Measurements from ENCODE around the gene SMG6. TPM values are rescaled to one million over a fixed set of nuclear protein-coding genes. Genes with fewer than 3 reads are reported as not detected.
A peak's percentile ranks its signal among the peaks of the same experiment; 100 is the strongest.

The SMG6 gene
- total RNA-seq, 1 donor from 2014 or later = 39.7 TPM

GRCh38 chr17:2011411-2012371, 291.9 kb downstream of the SMG6 start:
- no peak overlapping the region for H3K27ac ChIP-seq (ENCODE audit: low read depth, low read length)
- no peaks in the 10 kb centered on the region for H3K36me3 ChIP-seq (ENCODE audit: insufficient read depth, low read length)
- H3K9me3 ChIP-seq (ENCODE audit: insufficient read depth, low read depth, low read length) = no peaks in the 10 kb centered on the region
- no peaks in the 10 kb centered on the region for H3K79me2 ChIP-seq (ENCODE audit: insufficient read depth, low read length)
- Mint-ChIP-seq H3K4me1 (ENCODE audit: low read depth, unreplicated experiment) (peaks cover 9% of the 10 kb centered on the region), H3K9me3 (ENCODE audit: unreplicated experiment) (peaks cover 8% of the 10 kb centered on the region), H3K36me3 (ENCODE audit: low read depth, unreplicated experiment) (peaks cover 2% of the 10 kb centered on the region), H3K27me3 (ENCODE audit: low read depth, unreplicated experiment) (peaks cover 25% of the 10 kb centered on the region), H3K4me3 (ENCODE audit: unreplicated experiment) (no peak overlapping the region), H3K27ac (ENCODE audit: unreplicated experiment) (no peak overlapping the region)
- peak overlapping the region; percentile 64 for H2AFZ ChIP-seq (ENCODE audit: low read depth, low read length)
- H3K4me3 ChIP-seq (ENCODE audit: insufficient read depth, low read depth, low read length) = peak overlapping the region; percentile 28
- FAIRE-seq = no peak
- peaks cover 11% of the 10 kb centered on the region for H3K4me1 ChIP-seq (ENCODE audit: insufficient read depth, low read length)
- TF ChIP-seq, protein P1, sequence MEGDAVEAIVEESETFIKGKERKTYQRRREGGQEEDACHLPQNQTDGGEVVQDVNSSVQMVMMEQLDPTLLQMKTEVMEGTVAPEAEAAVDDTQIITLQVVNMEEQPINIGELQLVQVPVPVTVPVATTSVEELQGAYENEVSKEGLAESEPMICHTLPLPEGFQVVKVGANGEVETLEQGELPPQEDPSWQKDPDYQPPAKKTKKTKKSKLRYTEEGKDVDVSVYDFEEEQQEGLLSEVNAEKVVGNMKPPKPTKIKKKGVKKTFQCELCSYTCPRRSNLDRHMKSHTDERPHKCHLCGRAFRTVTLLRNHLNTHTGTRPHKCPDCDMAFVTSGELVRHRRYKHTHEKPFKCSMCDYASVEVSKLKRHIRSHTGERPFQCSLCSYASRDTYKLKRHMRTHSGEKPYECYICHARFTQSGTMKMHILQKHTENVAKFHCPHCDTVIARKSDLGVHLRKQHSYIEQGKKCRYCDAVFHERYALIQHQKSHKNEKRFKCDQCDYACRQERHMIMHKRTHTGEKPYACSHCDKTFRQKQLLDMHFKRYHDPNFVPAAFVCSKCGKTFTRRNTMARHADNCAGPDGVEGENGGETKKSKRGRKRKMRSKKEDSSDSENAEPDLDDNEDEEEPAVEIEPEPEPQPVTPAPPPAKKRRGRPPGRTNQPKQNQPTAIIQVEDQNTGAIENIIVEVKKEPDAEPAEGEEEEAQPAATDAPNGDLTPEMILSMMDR (IDR thresholded peaks at IDR 0.05; ENCODE audit: insufficient read depth, low read depth, low read length) = no peak
- no peak for TF ChIP-seq EZH2 (IDR thresholded peaks at IDR 0.05; ENCODE audit: insufficient read depth, low read length)
- H3K27me3 ChIP-seq (ENCODE audit: insufficient read depth, low read length) = peaks cover 1% of the 10 kb centered on the region
- DNase-seq (ENCODE audit: low read depth) = peak; percentile 45
- H4K20me1 ChIP-seq (ENCODE audit: insufficient read depth, low read length) = no peaks in the 10 kb centered on the region
- H3K4me2 ChIP-seq (ENCODE audit: low read length) = peak overlapping the region; percentile 62
- no peak overlapping the region for H3K9ac ChIP-seq (ENCODE audit: low read length)

Small RNAs within 50 kb of the gene (microRNA-seq; reads per million reads assigned to microRNA genes)
- 1,227 reads per million, percentile 83 among the genes with 10 or more reads in this experiment for gene MIR132
- 58.0 reads per million, percentile 60 among the genes with 10 or more reads in this experiment for gene MIR212

Other genes starting within 250 kb of the SMG6 start
- gene HIC1, start 248.7 kb downstream of the SMG6 start, total RNA-seq = 9.0 and 14.5 TPM in 2 replicates
- 15.4 and 17.9 TPM in 2 replicates for gene SRR, start 165 bp upstream of the SMG6 start, total RNA-seq
- gene TSR1, start 32.7 kb upstream of the SMG6 start, total RNA-seq = 36.4 and 37.6 TPM in 2 replicates
- 51.8 and 62.1 TPM in 2 replicates for gene SGSM2, start 33.7 kb upstream of the SMG6 start, total RNA-seq
- 22.5 and 29.1 TPM in 2 replicates for gene MNT, start 97.3 kb upstream of the SMG6 start, total RNA-seq
- 24.9 and 28.4 TPM in 2 replicates for gene METTL16, start 208.1 kb upstream of the SMG6 start, total RNA-seq

All from astrocyte (in vitro differentiated cells and primary cell).